ENCODE measurements around the gene ZNF385D. TPM values are rescaled to one million over a fixed set of nuclear protein-coding genes. Genes with fewer than 3 reads are reported as not detected.

The ZNF385D gene
- total and polyA plus RNA-seq, 2 of the 13 experiments (the other 11 are each of a cell fraction or from before 2014, with no cell fraction given) = not detected

DNA sequence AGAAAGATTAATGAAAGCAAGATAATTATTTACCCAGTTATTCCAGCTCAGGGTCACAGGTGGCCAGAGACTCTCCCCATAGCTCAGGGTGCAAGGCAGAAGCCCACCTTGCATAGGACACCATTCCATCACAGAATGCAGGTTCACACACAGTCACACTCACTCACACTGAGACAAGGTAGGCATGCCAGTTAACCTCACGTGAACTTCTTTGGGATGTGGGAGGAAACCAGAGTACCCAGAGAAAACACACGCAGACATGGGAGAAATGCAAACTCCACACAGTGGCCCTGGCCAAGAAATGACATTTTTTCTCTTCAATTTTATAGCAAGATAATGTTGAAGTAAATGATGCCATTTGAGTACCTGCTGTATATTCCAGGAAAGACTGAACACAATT lies 106.7 kb downstream of the ZNF385D start (continued):
- TF ChIP-seq THAP9 (CRISPR knock-in tag; IDR thresholded peaks at IDR 0.05; ENCODE audit: borderline replicate concordance) = no peak
- TF ChIP-seq ZNF34 (CRISPR knock-in tag; IDR thresholded peaks at IDR 0.05; ENCODE audit: borderline replicate concordance) = no peak
- TF ChIP-seq ZNF124 (CRISPR knock-in tag; IDR thresholded peaks at IDR 0.05) = no peak
- TF ChIP-seq ZNF543 (CRISPR knock-in tag; IDR thresholded peaks at IDR 0.05) = no peak
- TF ChIP-seq, protein P1, sequence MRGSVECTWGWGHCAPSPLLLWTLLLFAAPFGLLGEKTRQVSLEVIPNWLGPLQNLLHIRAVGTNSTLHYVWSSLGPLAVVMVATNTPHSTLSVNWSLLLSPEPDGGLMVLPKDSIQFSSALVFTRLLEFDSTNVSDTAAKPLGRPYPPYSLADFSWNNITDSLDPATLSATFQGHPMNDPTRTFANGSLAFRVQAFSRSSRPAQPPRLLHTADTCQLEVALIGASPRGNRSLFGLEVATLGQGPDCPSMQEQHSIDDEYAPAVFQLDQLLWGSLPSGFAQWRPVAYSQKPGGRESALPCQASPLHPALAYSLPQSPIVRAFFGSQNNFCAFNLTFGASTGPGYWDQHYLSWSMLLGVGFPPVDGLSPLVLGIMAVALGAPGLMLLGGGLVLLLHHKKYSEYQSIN (CRISPR knock-in tag; IDR thresholded peaks at IDR 0.05; ENCODE audit: borderline replicate concordance) = no peak
- TF ChIP-seq ZNF407 (CRISPR knock-in tag; IDR thresholded peaks at IDR 0.05; ENCODE audit: not compliant biosample characterization) = no peak

All from HepG2 (cell line).